Activated CD8-positive, alpha-beta T cell treated with anti-CD3 and anti-CD28 coated beads for 36 hours (primary cell): ENCODE results near the gene EYS. TPM values are rescaled to one million over a fixed set of nuclear protein-coding genes. Genes with fewer than 3 reads are reported as not detected.

Experiments used
- ATAC-seq: fragments of 200-7000 bp; cut with Tn5 transposase; one replicate; pipeline ENCODE4 v1.10.0; 2021; ENCODE audit warnings: mild to moderate bottlenecking, moderate library complexity
- CTCF ChIA-PET: fragments of 350-600 bp; sonication (Branson Sonifier 250); formaldehyde crosslinking; loops from one replicate; lab custom pipeline; 2021; ENCODE audit warnings: antibody characterized with exemption; lab: Charles Lee
- POLR2A ChIA-PET: fragments of 350-600 bp; sonication (Branson Sonifier 250); formaldehyde crosslinking; loops from one replicate; lab custom pipeline; 2021; ENCODE audit warnings: antibody characterized with exemption; lab: Charles Lee
- DNase-seq: peaks from one replicate; pipeline ENCODE4 v3.0.0-alpha.2; 2020
- H3K27ac Mint-ChIP-seq: one replicate; pipeline ENCODE4 v1.8.0; 2021; ENCODE audit warnings: mild to moderate bottlenecking, mixed read lengths
- H3K27me3 Mint-ChIP-seq: one replicate; pipeline ENCODE4 v1.8.0; 2021; ENCODE audit warnings: mixed read lengths
- H3K36me3 Mint-ChIP-seq: one replicate; pipeline ENCODE4 v1.8.0; 2021; ENCODE audit warnings: low read depth, mixed read lengths
- H3K4me1 Mint-ChIP-seq: one replicate; pipeline ENCODE4 v1.8.0; 2021; ENCODE audit warnings: low read depth, mixed read lengths
- H3K4me3 Mint-ChIP-seq: one replicate; pipeline ENCODE4 v1.8.0; 2021; ENCODE audit warnings: mild to moderate bottlenecking, moderate library complexity, mixed read lengths
- H3K9me3 Mint-ChIP-seq: one replicate; pipeline ENCODE4 v1.8.0; 2021; ENCODE audit warnings: mixed read lengths
- CTCF ChIP-seq: fragments of 200-600 bp; IDR thresholded peaks from one replicate; pipeline ENCODE4 v1.8.0; 2022; ENCODE audit warnings: antibody characterized with exemption, mild to moderate bottlenecking
- intact Hi-C: fragments of 100-400 bp; cut with micrococcal nuclease; formaldehyde crosslinking; loops from one replicate; pipeline ENCODE4 v1.10.0; 2022
- total RNA-seq, 2 experiments: library from RNA; stranded (reverse); gene quantifications; one replicate each; pipeline ENCODE4 v1.2.3, GENCODE V29; 2021

EYS gene
- total RNA-seq, 2 experiments from 2014 or later: not detected

- ATAC-seq (no peak), DNase-seq (no peak)
- ChIA-PET CTCF (no interaction called here), POLR2A (no interaction called here)
- no peak for TF ChIP-seq CTCF
- Mint-ChIP-seq H3K4me3 (no peak overlapping the region), H3K36me3 (no peaks in the 10 kb centered on the region), H3K27me3 (no peaks in the 10 kb centered on the region), H3K4me1 (no peaks in the 10 kb centered on the region), H3K9me3 (no peaks in the 10 kb centered on the region), H3K27ac (no peak overlapping the region)
- intact Hi-C loops: no loop called here
Observed at GRCh38 chr6:64908104-64908503, 798.9 kb downstream of the EYS start.

DNA sequence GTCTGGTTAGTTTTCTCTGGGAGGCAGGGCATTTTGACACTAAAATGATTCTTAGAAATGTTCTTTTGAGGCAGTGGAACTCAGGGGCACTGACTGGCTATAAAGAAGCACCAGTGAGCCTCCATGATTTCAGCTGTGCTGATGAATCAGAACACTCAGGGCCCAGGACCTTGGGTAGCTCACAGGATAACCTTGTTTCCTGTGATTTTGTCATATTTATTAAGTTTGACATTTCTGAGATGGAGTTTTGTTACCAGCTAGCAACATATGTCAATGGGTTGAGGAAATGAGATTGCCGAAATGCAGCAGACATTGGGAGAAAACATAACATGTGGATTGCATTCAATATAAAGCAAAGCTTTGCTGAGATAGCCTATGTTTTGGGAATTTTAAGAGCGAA is 802.4 kb downstream of the EYS start:
- no peaks in the 10 kb centered on the region for H3K36me3 Mint-ChIP-seq
- intact Hi-C loops: no loop called here
- H3K4me1 Mint-ChIP-seq: no peaks in the 10 kb centered on the region
- no peaks in the 10 kb centered on the region for H3K27me3 Mint-ChIP-seq
- no peaks in the 10 kb centered on the region for H3K9me3 Mint-ChIP-seq
- DNase-seq (no peak), ATAC-seq (no peak)
- CTCF ChIA-PET: no interaction called here
- no peak overlapping the region for H3K27ac Mint-ChIP-seq
- no peak overlapping the region for H3K4me3 Mint-ChIP-seq
- TF ChIP-seq CTCF: no peak
- POLR2A ChIA-PET: no interaction called here

DNA sequence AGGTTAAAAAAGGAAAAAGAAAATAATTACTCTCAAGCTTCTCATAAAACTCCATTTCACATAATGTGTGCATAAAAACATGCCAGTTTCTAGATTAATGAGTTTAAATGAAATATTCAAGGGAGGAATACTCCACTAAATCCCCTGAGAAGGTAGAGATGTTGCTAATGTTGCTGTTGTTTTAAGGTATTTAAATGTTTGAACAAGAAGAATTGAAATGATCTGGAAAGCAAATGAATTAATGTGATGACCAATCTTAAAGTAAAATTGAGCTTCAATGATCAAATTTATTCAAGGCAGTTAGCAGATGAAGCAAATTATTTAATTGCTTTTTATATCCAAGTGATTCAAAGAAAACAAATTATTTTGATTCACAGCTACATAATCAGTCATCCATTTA is 804.4 kb downstream of the EYS start:
- no peaks in the 10 kb centered on the region for H3K4me1 Mint-ChIP-seq
- ChIA-PET CTCF (no interaction called here), POLR2A (no interaction called here)
- no peak overlapping the region for H3K4me3 Mint-ChIP-seq
- TF ChIP-seq CTCF: no peak
- ATAC-seq: no peak
- H3K9me3 Mint-ChIP-seq: peaks cover 3% of the 10 kb centered on the region
- H3K36me3 Mint-ChIP-seq: no peaks in the 10 kb centered on the region
- no peak overlapping the region for H3K27ac Mint-ChIP-seq
- DNase-seq: no peak
- no peaks in the 10 kb centered on the region for H3K27me3 Mint-ChIP-seq
- intact Hi-C loops: no loop called here

- intact Hi-C loops: no loop called here
- Mint-ChIP-seq H3K4me1 (no peaks in the 10 kb centered on the region), H3K27ac (no peak overlapping the region), H3K27me3 (no peaks in the 10 kb centered on the region), H3K4me3 (no peak overlapping the region), H3K36me3 (no peaks in the 10 kb centered on the region), H3K9me3 (peaks cover 9% of the 10 kb centered on the region)
- ChIA-PET CTCF (no interaction called here), POLR2A (no interaction called here)
- ATAC-seq (no peak), DNase-seq (no peak)
- TF ChIP-seq CTCF: no peak
Observed at GRCh38 chr6:64896939-64897338, 810.1 kb downstream of the EYS start.

GRCh38 chr6:64895945-64896344 is 811.1 kb downstream of the EYS start:
- DNase-seq: no peak
- POLR2A ChIA-PET: no interaction called here

More at GRCh38 chr6:64895945-64896344, 811.1 kb downstream of the EYS start:
- intact Hi-C loops: no loop called here
- Mint-ChIP-seq H3K4me3 (no peak overlapping the region), H3K27ac (no peak overlapping the region), H3K27me3 (no peaks in the 10 kb centered on the region), H3K4me1 (no peaks in the 10 kb centered on the region), H3K36me3 (no peaks in the 10 kb centered on the region), H3K9me3 (peaks cover 9% of the 10 kb centered on the region)
- no peak for TF ChIP-seq CTCF
- CTCF ChIA-PET: no interaction called here
- no peak for ATAC-seq
